GM12878 (cell line): Measurements from ENCODE around the gene MRPL44. TPM values are rescaled to one million over a fixed set of nuclear protein-coding genes. Genes with fewer than 3 reads are reported as not detected.

Experiments
- ATAC-seq: fragments of 200-7000 bp; cut with Tn5 transposase; 3 replicates; pipeline ENCODE4 v1.9.1; 2020; ENCODE audit warnings: mild to moderate bottlenecking, moderate library complexity
- BruUV-seq: library from RNA; stranded (reverse); fragments of 400-500 nt; replicated peaks from 2 replicates; lab custom pipeline; 2021; lab: Mats Ljungman, UMichigan
- CTCF ChIA-PET: fragments of 300-600 bp; sonication (Branson Sonifier 250); formaldehyde crosslinking; extraction: SDS; loops from one replicate; lab custom pipeline; 2021; ENCODE audit warnings: inconsistent platforms; lab: Yijun Ruan, JAX
- POLR2A ChIA-PET: fragments of 350-600 bp; formaldehyde crosslinking; extraction: SDS; loops from one replicate; lab custom pipeline; 2021; ENCODE audit warnings: inconsistent platforms; lab: Charles Lee
- RAD21 ChIA-PET: fragments of 300-600 bp; sonication (Branson Sonifier 250); formaldehyde crosslinking; loops from one replicate; lab custom pipeline; 2023; ENCODE audit warnings: antibody characterized with exemption; ENCODE audit not compliant: unreplicated experiment; lab: Charles Lee
- SMC1A ChIA-PET: fragments of 300-600 bp; sonication (Branson Sonifier 250); formaldehyde crosslinking; loops from one replicate; lab custom pipeline; 2023; ENCODE audit not compliant: unreplicated experiment, uncharacterized antibody; lab: Charles Lee
- DNase-seq: peaks from one replicate; pipeline ENCODE4 v3.0.0-alpha.2; 2011; ENCODE audit warnings: low read depth, low spot score
- FAIRE-seq: peaks from 3 replicates; lab custom pipeline; 2011; peaks lifted over from hg19 to GRCh38; lab: Jason Lieb, UNC
- H2AFZ ChIP-seq: 2 replicates; pipeline ENCODE4 v1.6.0; 2011; ENCODE audit warnings: low read depth, low read length, control low read depth; ENCODE audit not compliant: control insufficient read depth
- H3K27ac ChIP-seq: 2 replicates; pipeline ENCODE4 v1.5.1; 2011; ENCODE audit warnings: control low read depth; ENCODE audit not compliant: control insufficient read depth, insufficient read depth
- H3K27me3 ChIP-seq, 2 experiments: replicated peaks in 1 of 2; 2 replicates each; pipeline versions ENCODE4 v1.6.0 to v1.6.1; 2011; ENCODE audit warnings: low read length in 1 of 2; ENCODE audit not compliant: control insufficient read depth in 2 of 2, insufficient read depth in 2 of 2
- H3K36me3 ChIP-seq, 2 experiments: 2 replicates each; pipeline ENCODE4 v1.5.1; 2011; ENCODE audit warnings: low read length in 1 of 2; ENCODE audit not compliant: control insufficient read depth in 2 of 2, insufficient read depth in 2 of 2
- H3K4me1 ChIP-seq: 2 replicates; pipeline ENCODE4 v1.6.1; 2011; ENCODE audit warnings: mild to moderate bottlenecking, low read length, moderate library complexity, mixed read lengths; ENCODE audit not compliant: control insufficient read depth, insufficient read depth
- H3K4me2 ChIP-seq: 2 replicates; pipeline ENCODE4 v1.6.0; 2011; ENCODE audit warnings: control low read depth; ENCODE audit not compliant: control insufficient read depth, insufficient read depth
- H3K4me3 ChIP-seq: fragments of 200-600 bp; sonication (generic); 2 replicates; pipeline ENCODE4 v1.5.1; 2016
- H3K79me2 ChIP-seq: 2 replicates; pipeline ENCODE4 v1.6.0; 2011; ENCODE audit warnings: low read length; ENCODE audit not compliant: control insufficient read depth, insufficient read depth
- H3K9ac ChIP-seq: 2 replicates; pipeline ENCODE4 v1.8.0; 2011; ENCODE audit warnings: low read length, control low read depth, mixed read lengths; ENCODE audit not compliant: control insufficient read depth, insufficient read depth
- H3K9me3 ChIP-seq: replicated peaks from 3 replicates; pipeline ENCODE4 v1.5.1; 2011; ENCODE audit warnings: mild to moderate bottlenecking, low read length; ENCODE audit not compliant: control insufficient read depth, insufficient read depth
- H4K20me1 ChIP-seq: 2 replicates; pipeline ENCODE4 v1.6.0; 2011; ENCODE audit not compliant: control insufficient read depth, insufficient read depth
- ATF2 ChIP-seq: IDR thresholded peaks from 2 replicates; pipeline ENCODE4 v1.6.1; 2012; ENCODE audit warnings: low read length, inconsistent platforms
- BACH1 ChIP-seq: fragments of 450-650 bp; IDR thresholded peaks from 2 replicates; pipeline ENCODE4 v1.6.1; 2017; ENCODE audit warnings: mild to moderate bottlenecking, borderline replicate concordance
- DPF2 ChIP-seq: fragments of 450-650 bp; IDR thresholded peaks from 2 replicates; pipeline ENCODE4 v1.6.1; 2017; ENCODE audit warnings: mild to moderate bottlenecking
- EZH2 ChIP-seq: IDR thresholded peaks from 2 replicates; pipeline ENCODE4 v1.6.1; 2012; ENCODE audit warnings: low read depth, mild to moderate bottlenecking, control low read depth, inconsistent platforms, low read length, borderline replicate concordance; ENCODE audit not compliant: control insufficient read depth
- FOXK2 ChIP-seq: fragments of 450-650 bp; IDR thresholded peaks from 2 replicates; pipeline ENCODE4 v1.6.1; 2017; ENCODE audit warnings: mild to moderate bottlenecking, moderate library complexity
- HDAC2 ChIP-seq: fragments of 200-600 bp; sonication (generic); IDR thresholded peaks from 2 replicates; pipeline ENCODE4 v1.6.1; 2017
- NFYA ChIP-seq: IDR thresholded peaks from 2 replicates; pipeline ENCODE4 v1.6.1; 2011; ENCODE audit warnings: low read depth, mild to moderate bottlenecking, low read length, improper control_type of control experiment, borderline replicate concordance
- RAD51 ChIP-seq: fragments of 450-650 bp; IDR thresholded peaks from 2 replicates; pipeline ENCODE4 v1.6.1; 2016; ENCODE audit warnings: moderate library complexity, mild to moderate bottlenecking, inconsistent platforms
- RCOR1 ChIP-seq: conservative IDR thresholded peaks from 2 replicates; pipeline ENCODE4 v1.6.1; 2012; ENCODE audit warnings: low read depth, low read length, improper control_type of control experiment
- RELA ChIP-seq: fragments of 450-650 bp; IDR thresholded peaks from 2 replicates; pipeline ENCODE4 v1.8.0; 2014; ENCODE audit warnings: borderline replicate concordance; ENCODE audit not compliant: partially characterized antibody
- SUZ12 ChIP-seq: fragments of 200-600 bp; sonication (generic); IDR thresholded peaks from one replicate; pipeline ENCODE4 v1.6.1; 2018; ENCODE audit warnings: antibody characterized with exemption, mild to moderate bottlenecking; ENCODE audit not compliant: unreplicated experiment
- TBL1XR1 ChIP-seq: IDR thresholded peaks from 2 replicates; pipeline ENCODE4 v1.6.1; 2012; ENCODE audit warnings: low read depth, low read length, improper control_type of control experiment
- ZSCAN29 ChIP-seq: fragments of 450-650 bp; IDR thresholded peaks from 2 replicates; pipeline ENCODE4 v1.6.1; 2017; ENCODE audit warnings: mild to moderate bottlenecking, moderate library complexity
- WGBS: methylation state at CpG from one replicate; pipeline ENCODE4 v1.1.6; 2016; ENCODE audit warnings: low lambda C conversion rate; ENCODE audit not compliant: insufficient replicate concordance, insufficient coverage; ENCODE audit errors: missing lambda C conversion rate; 5-methylcytosine and 5-hydroxymethylcytosine counted together
- in situ Hi-C: fragments of 300-500 bp; cut with MboI; formaldehyde crosslinking; loops from 9 replicates; pipeline ENCODE4 v1.14.3; 2018; ENCODE audit warnings: mixed read lengths
- intact Hi-C: fragments of 100-400 bp; cut with micrococcal nuclease; formaldehyde crosslinking; loops from one replicate; pipeline ENCODE4 v1.14.2; 2022; ENCODE audit not compliant: unreplicated experiment
- polyA plus RNA-seq, 11 experiments: library from polyadenylated mRNA; depleted of rRNA in 4 of 11; unstranded in 6 of 11; stranded (reverse) in 5 of 11; fragments of >200 nt; fragmentation: Nextera tagmentation in 4 of 11; fragmentation: Illumina TruSeq in 1 of 11; extraction: Ambion mirVana in 4 of 11; extraction: Trizol in 1 of 11; gene quantifications; 1 replicate in 1 of 11; 2 replicates in 10 of 11; pipeline versions ENCODE4 v1.2.1 to v1.2.3, GENCODE V29; 2011 to 2016; ENCODE audit warnings: inconsistent platforms in 2 of 11, missing spikeins in 2 of 11, low read depth in 1 of 11
- total RNA-seq, 4 experiments: library from RNA; depleted of rRNA in 3 of 4; stranded (reverse); fragments of >200 nt in 3 of 4; fragmentation: Illumina TruSeq in 1 of 4; extraction: Trizol in 1 of 4; gene quantifications; 2 replicates each; pipeline versions ENCODE4 v1.2.1 to v1.2.3, GENCODE V29; 2013 to 2021
- TF ChIP-seq, protein P1 (sequence below): fragments of 450-650 bp; IDR thresholded peaks from 2 replicates; pipeline ENCODE4 v1.6.1; 2017; ENCODE audit warnings: mild to moderate bottlenecking, moderate library complexity

Gene MRPL44
- total and polyA plus RNA-seq, 10 of the 15 experiments (the other 5 are each of a cell fraction or from before 2014, with no cell fraction given), result 18.3 to 44.3 (median 37.5) TPM

- POLR2A ChIA-PET, result no interaction called here
These were observed 48.1 kb upstream of the MRPL44 start for GRCh38 chr2:223909001-223909741.

More at GRCh38 chr2:223909001-223909741, 48.1 kb upstream of the MRPL44 start:
- Histone ChIP-seq H3K4me3 (no peak overlapping the region), H3K4me1 (no peaks in the 10 kb centered on the region), H3K27ac (no peak overlapping the region), H3K27me3 (no peaks in the 10 kb centered on the region), H3K79me2 (no peaks in the 10 kb centered on the region), H3K9ac (no peak overlapping the region), H4K20me1 (no peaks in the 10 kb centered on the region), H2AFZ (no peak overlapping the region), H3K9me3 (no peaks in the 10 kb centered on the region), H3K4me2 (no peak overlapping the region), H3K36me3 (peaks cover 0 to 7% of the 10 kb centered on the region in 2 experiments; a peak in 1 of 4 replicates)
- intact Hi-C loops, result no loop called here
- FAIRE-seq (no peak), ATAC-seq (no peak), DNase-seq (no peak)
- RAD21 ChIA-PET, result no interaction called here
- SMC1A ChIA-PET, result interaction anchor here (0.6 to 1.5 kb wide), 4 partner anchors 12 to 65 kb away, joined by 3 to 4 read pairs (median 4); no protein-coding TSS in a partner anchor
- no TSS peak for BruUV-seq
- TF ChIP-seq RAD51 (no peak), RCOR1 (no peak), ZSCAN29 (no peak), HDAC2 (no peak), FOXK2 (no peak), RELA (no peak), NFYA (no peak), SUZ12 (no peak), DPF2 (no peak), TBL1XR1 (no peak), BACH1 (no peak), ATF2 (no peak), EZH2 (no peak)
- TF ChIP-seq, protein P1, sequence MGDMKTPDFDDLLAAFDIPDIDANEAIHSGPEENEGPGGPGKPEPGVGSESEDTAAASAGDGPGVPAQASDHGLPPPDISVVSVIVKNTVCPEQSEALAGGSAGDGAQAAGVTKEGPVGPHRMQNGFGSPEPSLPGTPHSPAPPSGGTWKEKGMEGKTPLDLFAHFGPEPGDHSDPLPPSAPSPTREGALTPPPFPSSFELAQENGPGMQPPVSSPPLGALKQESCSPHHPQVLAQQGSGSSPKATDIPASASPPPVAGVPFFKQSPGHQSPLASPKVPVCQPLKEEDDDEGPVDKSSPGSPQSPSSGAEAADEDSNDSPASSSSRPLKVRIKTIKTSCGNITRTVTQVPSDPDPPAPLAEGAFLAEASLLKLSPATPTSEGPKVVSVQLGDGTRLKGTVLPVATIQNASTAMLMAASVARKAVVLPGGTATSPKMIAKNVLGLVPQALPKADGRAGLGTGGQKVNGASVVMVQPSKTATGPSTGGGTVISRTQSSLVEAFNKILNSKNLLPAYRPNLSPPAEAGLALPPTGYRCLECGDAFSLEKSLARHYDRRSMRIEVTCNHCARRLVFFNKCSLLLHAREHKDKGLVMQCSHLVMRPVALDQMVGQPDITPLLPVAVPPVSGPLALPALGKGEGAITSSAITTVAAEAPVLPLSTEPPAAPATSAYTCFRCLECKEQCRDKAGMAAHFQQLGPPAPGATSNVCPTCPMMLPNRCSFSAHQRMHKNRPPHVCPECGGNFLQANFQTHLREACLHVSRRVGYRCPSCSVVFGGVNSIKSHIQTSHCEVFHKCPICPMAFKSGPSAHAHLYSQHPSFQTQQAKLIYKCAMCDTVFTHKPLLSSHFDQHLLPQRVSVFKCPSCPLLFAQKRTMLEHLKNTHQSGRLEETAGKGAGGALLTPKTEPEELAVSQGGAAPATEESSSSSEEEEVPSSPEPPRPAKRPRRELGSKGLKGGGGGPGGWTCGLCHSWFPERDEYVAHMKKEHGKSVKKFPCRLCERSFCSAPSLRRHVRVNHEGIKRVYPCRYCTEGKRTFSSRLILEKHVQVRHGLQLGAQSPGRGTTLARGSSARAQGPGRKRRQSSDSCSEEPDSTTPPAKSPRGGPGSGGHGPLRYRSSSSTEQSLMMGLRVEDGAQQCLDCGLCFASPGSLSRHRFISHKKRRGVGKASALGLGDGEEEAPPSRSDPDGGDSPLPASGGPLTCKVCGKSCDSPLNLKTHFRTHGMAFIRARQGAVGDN, result no peak
- 79% methylated on average over 6 of the region's 7 CpGs for WGBS
- in situ Hi-C loops, result no loop called here
- CTCF ChIA-PET, result interaction anchor here (1.0 kb wide), 1 partner anchor 84 kb away, joined by 3 read pairs; no protein-coding TSS in a partner anchor
